Measurements from ENCODE around the gene ZNF496.
"Not testable (repeated sequence)": the region's sequence is repeated elsewhere in the genome, so short reads cannot be mapped to it uniquely, and the experiment has no call there.

Gene ZNF496

GRCh38 chr1:247374651-247375334, 43.1 kb upstream of the ZNF496 start:
- H4K8ac ChIP-seq (ENCODE audit: low read depth, low read length); H3K9ac ChIP-seq (ENCODE audit: low read length); H2BK120ac ChIP-seq (ENCODE audit: low read depth, low read length); H3K79me1 ChIP-seq (ENCODE audit: low read length); DNase-seq; H3K56ac ChIP-seq (ENCODE audit: low read length); H3K4me1 ChIP-seq (ENCODE audit: control insufficient read depth, low read depth, low read length); H2BK15ac ChIP-seq (replicated peaks; ENCODE audit: low read depth); H2BK5ac ChIP-seq (ENCODE audit: low read length); H4K5ac ChIP-seq (ENCODE audit: low read length); H3K4me3 ChIP-seq (ENCODE audit: low read length); H3K4ac ChIP-seq (ENCODE audit: low read depth, low read length); H3K18ac ChIP-seq (ENCODE audit: low read length); H3K27ac ChIP-seq (ENCODE audit: low read depth, low read length); H3K23ac ChIP-seq (ENCODE audit: low read length); H3K27me3 ChIP-seq (ENCODE audit: insufficient read depth, low read length, poor library complexity); H3K36me3 ChIP-seq (ENCODE audit: control insufficient read depth, insufficient read depth, low read length); H3K79me2 ChIP-seq (ENCODE audit: control insufficient read depth, insufficient read depth, low read length); H2AK5ac ChIP-seq (ENCODE audit: low read length); H3K4me2 ChIP-seq (ENCODE audit: low read length): not testable (repeated sequence)
- no CpG with 5 or more reads among the region's 8 CpGs for WGBS (ENCODE audit: extremely low coverage, insufficient coverage, low lambda C conversion rate)

GRCh38 chr1:247373721-247374141, 42.1 kb upstream of the ZNF496 start:
- H3K36me3 ChIP-seq (ENCODE audit: control insufficient read depth, insufficient read depth, low read length), result no peaks in the 10 kb centered on the region
- H2BK120ac ChIP-seq (ENCODE audit: low read depth, low read length), result no peak overlapping the region
- no peak overlapping the region for H3K23ac ChIP-seq (ENCODE audit: low read length)
- peak; percentile 91 for DNase-seq
- H3K4me2 ChIP-seq (ENCODE audit: low read length), result peak overlapping the region; percentile 8
- H3K79me1 ChIP-seq (ENCODE audit: low read length), result no peaks in the 10 kb centered on the region
- no peaks in the 10 kb centered on the region for H3K79me2 ChIP-seq (ENCODE audit: control insufficient read depth, insufficient read depth, low read length)
- no peak overlapping the region for H3K27ac ChIP-seq (ENCODE audit: low read depth, low read length)
- no peak overlapping the region for H2AK5ac ChIP-seq (ENCODE audit: low read length)
- no CpG with 5 or more reads among the region's 26 CpGs for WGBS (ENCODE audit: extremely low coverage, insufficient coverage, low lambda C conversion rate)
- H3K4me1 ChIP-seq (ENCODE audit: control insufficient read depth, low read depth, low read length), result peaks cover 4% of the 10 kb centered on the region
- H3K56ac ChIP-seq (ENCODE audit: low read length), result peak overlapping the region; percentile 64
- H4K5ac ChIP-seq (ENCODE audit: low read length), result no peak overlapping the region
- H3K4ac ChIP-seq (ENCODE audit: low read depth, low read length), result peak overlapping the region; percentile 1
- H3K9ac ChIP-seq (ENCODE audit: low read length), result peak overlapping the region; percentile 34
- H3K4me3 ChIP-seq (ENCODE audit: low read length), result no peak overlapping the region
- no peaks in the 10 kb centered on the region for H3K27me3 ChIP-seq (ENCODE audit: insufficient read depth, low read length, poor library complexity)
- H4K8ac ChIP-seq (ENCODE audit: low read depth, low read length), result no peak overlapping the region
- peak overlapping the region; percentile 24 for H3K18ac ChIP-seq (ENCODE audit: low read length)
- no peak overlapping the region for H2BK15ac ChIP-seq (replicated peaks; ENCODE audit: low read depth)
- H2BK5ac ChIP-seq (ENCODE audit: low read length), result no peak overlapping the region

- Histone ChIP-seq H3K23ac (ENCODE audit: low read length) (no peak overlapping the region), H2AK5ac (ENCODE audit: low read length) (no peak overlapping the region), H3K56ac (ENCODE audit: low read length) (no peak overlapping the region), H3K27ac (ENCODE audit: low read depth, low read length) (no peak overlapping the region), H3K18ac (ENCODE audit: low read length) (no peak overlapping the region), H2BK120ac (ENCODE audit: low read depth, low read length) (no peak overlapping the region), H3K4ac (ENCODE audit: low read depth, low read length) (no peak overlapping the region), H3K4me3 (ENCODE audit: low read length) (no peak overlapping the region), H3K79me2 (ENCODE audit: control insufficient read depth, insufficient read depth, low read length) (no peaks in the 10 kb centered on the region), H3K27me3 (ENCODE audit: insufficient read depth, low read length, poor library complexity) (no peaks in the 10 kb centered on the region), H3K4me2 (ENCODE audit: low read length) (no peak overlapping the region), H4K5ac (ENCODE audit: low read length) (no peak overlapping the region), H3K4me1 (ENCODE audit: control insufficient read depth, low read depth, low read length) (no peaks in the 10 kb centered on the region), H2BK5ac (ENCODE audit: low read length) (no peak overlapping the region), H3K79me1 (ENCODE audit: low read length) (no peaks in the 10 kb centered on the region), H2BK15ac (replicated peaks; ENCODE audit: low read depth) (no peak overlapping the region), H4K8ac (ENCODE audit: low read depth, low read length) (no peak overlapping the region), H3K36me3 (ENCODE audit: control insufficient read depth, insufficient read depth, low read length) (no peaks in the 10 kb centered on the region), H3K9ac (ENCODE audit: low read length) (no peak overlapping the region)
- no CpG with 5 or more reads among the region's 16 CpGs for WGBS (ENCODE audit: extremely low coverage, insufficient coverage, low lambda C conversion rate)
- DNase-seq, result no peak
Measured at GRCh38 chr1:247371801-247372259, 40.2 kb upstream of the ZNF496 start.

GRCh38 chr1:247370786-247371732, 39.4 kb upstream of the ZNF496 start:
- H4K8ac ChIP-seq (ENCODE audit: low read depth, low read length), result no peak overlapping the region
- no peak overlapping the region for H3K23ac ChIP-seq (ENCODE audit: low read length)
- no peak overlapping the region for H3K18ac ChIP-seq (ENCODE audit: low read length)
- no peaks in the 10 kb centered on the region for H3K79me2 ChIP-seq (ENCODE audit: control insufficient read depth, insufficient read depth, low read length)
- no peaks in the 10 kb centered on the region for H3K36me3 ChIP-seq (ENCODE audit: control insufficient read depth, insufficient read depth, low read length)
- no peak overlapping the region for H4K5ac ChIP-seq (ENCODE audit: low read length)
- H2BK120ac ChIP-seq (ENCODE audit: low read depth, low read length), result no peak overlapping the region
- DNase-seq, result no peak
- H3K27me3 ChIP-seq (ENCODE audit: insufficient read depth, low read length, poor library complexity), result no peaks in the 10 kb centered on the region
- WGBS (ENCODE audit: extremely low coverage, insufficient coverage, low lambda C conversion rate), result no CpG with 5 or more reads among the region's 16 CpGs
- no peak overlapping the region for H2AK5ac ChIP-seq (ENCODE audit: low read length)
- no peak overlapping the region for H3K4me3 ChIP-seq (ENCODE audit: low read length)
- no peak overlapping the region for H2BK5ac ChIP-seq (ENCODE audit: low read length)
- H3K79me1 ChIP-seq (ENCODE audit: low read length), result no peaks in the 10 kb centered on the region
- H2BK15ac ChIP-seq (replicated peaks; ENCODE audit: low read depth), result no peak overlapping the region
- no peak overlapping the region for H3K56ac ChIP-seq (ENCODE audit: low read length)
- H3K4ac ChIP-seq (ENCODE audit: low read depth, low read length), result no peak overlapping the region
- no peak overlapping the region for H3K4me2 ChIP-seq (ENCODE audit: low read length)
- no peaks in the 10 kb centered on the region for H3K4me1 ChIP-seq (ENCODE audit: control insufficient read depth, low read depth, low read length)
- no peak overlapping the region for H3K27ac ChIP-seq (ENCODE audit: low read depth, low read length)
- H3K9ac ChIP-seq (ENCODE audit: low read length), result no peak overlapping the region

GRCh38 chr1:247368490-247369145, 37.0 kb upstream of the ZNF496 start:
- H3K4me1 ChIP-seq (ENCODE audit: control insufficient read depth, low read depth, low read length), result no peaks in the 10 kb centered on the region
- H3K4ac ChIP-seq (ENCODE audit: low read depth, low read length), result no peak overlapping the region
- no peaks in the 10 kb centered on the region for H3K36me3 ChIP-seq (ENCODE audit: control insufficient read depth, insufficient read depth, low read length)
- H3K27me3 ChIP-seq (ENCODE audit: insufficient read depth, low read length, poor library complexity), result no peaks in the 10 kb centered on the region
- H3K79me2 ChIP-seq (ENCODE audit: control insufficient read depth, insufficient read depth, low read length), result no peaks in the 10 kb centered on the region
- no peaks in the 10 kb centered on the region for H3K79me1 ChIP-seq (ENCODE audit: low read length)
- no peak overlapping the region for H2AK5ac ChIP-seq (ENCODE audit: low read length)
- no peak overlapping the region for H3K4me2 ChIP-seq (ENCODE audit: low read length)
- no peak overlapping the region for H2BK15ac ChIP-seq (replicated peaks; ENCODE audit: low read depth)
- H2BK5ac ChIP-seq (ENCODE audit: low read length), result no peak overlapping the region
- no peak overlapping the region for H3K56ac ChIP-seq (ENCODE audit: low read length)
- H3K18ac ChIP-seq (ENCODE audit: low read length), result no peak overlapping the region
- H2BK120ac ChIP-seq (ENCODE audit: low read depth, low read length), result no peak overlapping the region
- no peak overlapping the region for H3K23ac ChIP-seq (ENCODE audit: low read length)
- H3K27ac ChIP-seq (ENCODE audit: low read depth, low read length), result no peak overlapping the region
- no peak overlapping the region for H3K9ac ChIP-seq (ENCODE audit: low read length)
- no peak overlapping the region for H4K8ac ChIP-seq (ENCODE audit: low read depth, low read length)
- DNase-seq, result no peak
- no CpG with 5 or more reads among the region's 7 CpGs for WGBS (ENCODE audit: extremely low coverage, insufficient coverage, low lambda C conversion rate)
- no peak overlapping the region for H3K4me3 ChIP-seq (ENCODE audit: low read length)
- no peak overlapping the region for H4K5ac ChIP-seq (ENCODE audit: low read length)

Data from mesendoderm (in vitro differentiated cells).